ENCODE measurements around the gene KLHL29. TPM values are rescaled to one million over a fixed set of nuclear protein-coding genes. Genes with fewer than 3 reads are reported as not detected.

KLHL29 gene
- total and polyA plus RNA-seq, 5 donors from 2014 or later, result 0.09 to 1.3 (median 0.24) TPM

- no peak for ATAC-seq (ENCODE audit: low read depth in 2 of 2)
- Mint-ChIP-seq H3K4me3 (no peak overlapping the region), H3K27ac (no peak overlapping the region)
These were observed 110.7 kb downstream of the KLHL29 start for GRCh38 chr2:23495661-23496114.

GRCh38 chr2:23496456-23496855 lies 111.5 kb downstream of the KLHL29 start:
- no peak overlapping the region for H3K4me3 ChIP-seq (ENCODE audit: low read depth, low read length)
- Mint-ChIP-seq H3K9me3 (no peaks in the 10 kb centered on the region), H3K27ac (no peak overlapping the region), H3K4me1 (peaks cover 0 to 18% (median 11%) of the 10 kb centered on the region in 4 donors), H3K4me3 (no peak overlapping the region), H3K27me3 (peaks cover 12% of the 10 kb centered on the region), H3K36me3 (no peaks in the 10 kb centered on the region)
- peaks cover 4% of the 10 kb centered on the region for H3K4me1 ChIP-seq (ENCODE audit: control insufficient read depth, insufficient read depth, low read length, poor library complexity, severe bottlenecking)
- no peak for ATAC-seq (ENCODE audit: low read depth in 2 of 2)
- no peaks in the 10 kb centered on the region for H3K9me3 ChIP-seq (ENCODE audit: control insufficient read depth in 2 of 2, low read length in 2 of 2)
- no peak for DNase-seq
- no peaks in the 10 kb centered on the region for H3K27me3 ChIP-seq (ENCODE audit: control insufficient read depth, insufficient read depth, low read length)
- H3K36me3 ChIP-seq (ENCODE audit: control insufficient read depth, insufficient read depth, low read length), result no peaks in the 10 kb centered on the region
- no peak overlapping the region for H3K27ac ChIP-seq (ENCODE audit: insufficient read depth, low read length, poor library complexity, severe bottlenecking)

More at GRCh38 chr2:23495661-23496114, 110.7 kb downstream of the KLHL29 start:
- H3K27ac ChIP-seq (ENCODE audit: insufficient read depth, low read length, poor library complexity, severe bottlenecking), result no peak overlapping the region
- no peaks in the 10 kb centered on the region for H3K27me3 ChIP-seq (ENCODE audit: control insufficient read depth, insufficient read depth, low read length)
- H3K4me1 Mint-ChIP-seq, result peaks cover 0 to 18% (median 11%) of the 10 kb centered on the region in 4 donors
- peaks cover 12% of the 10 kb centered on the region for H3K27me3 Mint-ChIP-seq
- no peaks in the 10 kb centered on the region for H3K36me3 Mint-ChIP-seq
- no peaks in the 10 kb centered on the region for H3K36me3 ChIP-seq (ENCODE audit: control insufficient read depth, insufficient read depth, low read length)
- no peaks in the 10 kb centered on the region for H3K9me3 Mint-ChIP-seq
- H3K4me1 ChIP-seq (ENCODE audit: control insufficient read depth, insufficient read depth, low read length, poor library complexity, severe bottlenecking), result peaks cover 4% of the 10 kb centered on the region
- no peak overlapping the region for H3K4me3 ChIP-seq (ENCODE audit: low read depth, low read length)
- DNase-seq, result no peak
- no peaks in the 10 kb centered on the region for H3K9me3 ChIP-seq (ENCODE audit: control insufficient read depth in 2 of 2, low read length in 2 of 2)

- no peaks in the 10 kb centered on the region for H3K9me3 Mint-ChIP-seq
- Histone ChIP-seq H3K36me3 (ENCODE audit: control insufficient read depth, insufficient read depth, low read length) (no peaks in the 10 kb centered on the region), H3K4me1 (ENCODE audit: control insufficient read depth, insufficient read depth, low read length, poor library complexity, severe bottlenecking) (peaks cover 4% of the 10 kb centered on the region), H3K4me3 (ENCODE audit: low read depth, low read length) (no peak overlapping the region), H3K9me3 (ENCODE audit: control insufficient read depth in 2 of 2, low read length in 2 of 2) (no peaks in the 10 kb centered on the region), H3K27me3 (ENCODE audit: control insufficient read depth, insufficient read depth, low read length) (no peaks in the 10 kb centered on the region), H3K27ac (ENCODE audit: insufficient read depth, low read length, poor library complexity, severe bottlenecking) (no peak overlapping the region)
- peaks cover 0 to 18% (median 11%) of the 10 kb centered on the region in 4 donors for H3K4me1 Mint-ChIP-seq
- no peaks in the 10 kb centered on the region for H3K36me3 Mint-ChIP-seq
- H3K27me3 Mint-ChIP-seq, result peaks cover 9% of the 10 kb centered on the region
- H3K4me3 Mint-ChIP-seq, result peak overlapping the region in 2 of 4 donors; percentile 26 to 75
- ATAC-seq (ENCODE audit: low read depth in 2 of 2) (no peak), DNase-seq (peak in 1 of 3 donors; percentile 82)
- peak overlapping the region in 1 of 3 donors; percentile 27 for H3K27ac Mint-ChIP-seq
These were observed 112.1 kb downstream of the KLHL29 start for GRCh38 chr2:23497063-23497462.

GRCh38 chr2:23497536-23497935 lies 112.6 kb downstream of the KLHL29 start:
- Histone ChIP-seq H3K4me1 (ENCODE audit: control insufficient read depth, insufficient read depth, low read length, poor library complexity, severe bottlenecking) (peaks cover 4% of the 10 kb centered on the region), H3K4me3 (ENCODE audit: low read depth, low read length) (no peak overlapping the region), H3K27ac (ENCODE audit: insufficient read depth, low read length, poor library complexity, severe bottlenecking) (no peak overlapping the region), H3K9me3 (ENCODE audit: control insufficient read depth in 2 of 2, low read length in 2 of 2) (no peaks in the 10 kb centered on the region), H3K36me3 (ENCODE audit: control insufficient read depth, insufficient read depth, low read length) (no peaks in the 10 kb centered on the region), H3K27me3 (ENCODE audit: control insufficient read depth, insufficient read depth, low read length) (no peaks in the 10 kb centered on the region)
- DNase-seq, result no peak
- peaks cover 0 to 18% (median 11%) of the 10 kb centered on the region in 4 donors for H3K4me1 Mint-ChIP-seq
- no peaks in the 10 kb centered on the region for H3K9me3 Mint-ChIP-seq
- H3K27me3 Mint-ChIP-seq, result peaks cover 6% of the 10 kb centered on the region
- H3K27ac Mint-ChIP-seq, result no peak overlapping the region
- no peak for ATAC-seq (ENCODE audit: low read depth in 2 of 2)
- no peaks in the 10 kb centered on the region for H3K36me3 Mint-ChIP-seq
- H3K4me3 Mint-ChIP-seq, result peak overlapping the region in 1 of 4 donors; percentile 26

- Histone ChIP-seq H3K27ac (ENCODE audit: insufficient read depth, low read length, poor library complexity, severe bottlenecking) (no peak overlapping the region), H3K4me3 (ENCODE audit: low read depth, low read length) (no peak overlapping the region), H3K4me1 (ENCODE audit: control insufficient read depth, insufficient read depth, low read length, poor library complexity, severe bottlenecking) (peaks cover 4% of the 10 kb centered on the region), H3K36me3 (ENCODE audit: control insufficient read depth, insufficient read depth, low read length) (no peaks in the 10 kb centered on the region), H3K27me3 (ENCODE audit: control insufficient read depth, insufficient read depth, low read length) (no peaks in the 10 kb centered on the region), H3K9me3 (ENCODE audit: control insufficient read depth in 2 of 2, low read length in 2 of 2) (no peaks in the 10 kb centered on the region)
- Mint-ChIP-seq H3K4me1 (peaks cover 0 to 18% (median 11%) of the 10 kb centered on the region in 4 donors), H3K27me3 (no peaks in the 10 kb centered on the region), H3K9me3 (no peaks in the 10 kb centered on the region), H3K4me3 (no peak overlapping the region), H3K27ac (no peak overlapping the region), H3K36me3 (no peaks in the 10 kb centered on the region)
- no peak for ATAC-seq (ENCODE audit: low read depth in 2 of 2)
- no peak for DNase-seq
These were observed 114.0 kb downstream of the KLHL29 start for GRCh38 chr2:23498943-23499342.

GRCh38 chr2:23499439-23499838 lies 114.5 kb downstream of the KLHL29 start:
- Mint-ChIP-seq H3K36me3 (no peaks in the 10 kb centered on the region), H3K4me1 (peaks cover 0 to 18% (median 11%) of the 10 kb centered on the region in 4 donors), H3K9me3 (no peaks in the 10 kb centered on the region), H3K27me3 (no peaks in the 10 kb centered on the region), H3K4me3 (no peak overlapping the region), H3K27ac (no peak overlapping the region)
- H3K27me3 ChIP-seq (ENCODE audit: control insufficient read depth, insufficient read depth, low read length), result no peaks in the 10 kb centered on the region
- H3K27ac ChIP-seq (ENCODE audit: insufficient read depth, low read length, poor library complexity, severe bottlenecking), result no peak overlapping the region
- H3K4me3 ChIP-seq (ENCODE audit: low read depth, low read length), result no peak overlapping the region
- no peak for ATAC-seq (ENCODE audit: low read depth in 2 of 2)
- peaks cover 4% of the 10 kb centered on the region for H3K4me1 ChIP-seq (ENCODE audit: control insufficient read depth, insufficient read depth, low read length, poor library complexity, severe bottlenecking)
- no peaks in the 10 kb centered on the region for H3K36me3 ChIP-seq (ENCODE audit: control insufficient read depth, insufficient read depth, low read length)
- DNase-seq, result no peak
- no peaks in the 10 kb centered on the region for H3K9me3 ChIP-seq (ENCODE audit: control insufficient read depth in 2 of 2, low read length in 2 of 2)

- ATAC-seq (ENCODE audit: low read depth in 2 of 2) (no peak), DNase-seq (no peak)
- no peaks in the 10 kb centered on the region for H3K36me3 Mint-ChIP-seq
- peaks cover 4% of the 10 kb centered on the region for H3K4me1 ChIP-seq (ENCODE audit: control insufficient read depth, insufficient read depth, low read length, poor library complexity, severe bottlenecking)
- no peaks in the 10 kb centered on the region for H3K27me3 Mint-ChIP-seq
- H3K4me1 Mint-ChIP-seq, result peaks cover 0 to 18% (median 10%) of the 10 kb centered on the region in 4 donors
- H3K9me3 Mint-ChIP-seq, result no peaks in the 10 kb centered on the region
- H3K27ac Mint-ChIP-seq, result no peak overlapping the region
- no peaks in the 10 kb centered on the region for H3K36me3 ChIP-seq (ENCODE audit: control insufficient read depth, insufficient read depth, low read length)
- no peak overlapping the region for H3K4me3 ChIP-seq (ENCODE audit: low read depth, low read length)
- no peak overlapping the region for H3K4me3 Mint-ChIP-seq
- no peaks in the 10 kb centered on the region for H3K27me3 ChIP-seq (ENCODE audit: control insufficient read depth, insufficient read depth, low read length)
- H3K27ac ChIP-seq (ENCODE audit: insufficient read depth, low read length, poor library complexity, severe bottlenecking), result no peak overlapping the region
- H3K9me3 ChIP-seq (ENCODE audit: control insufficient read depth in 2 of 2, low read length in 2 of 2), result no peaks in the 10 kb centered on the region
These were observed 115.9 kb downstream of the KLHL29 start for GRCh38 chr2:23500836-23501235.

- no peaks in the 10 kb centered on the region for H3K9me3 Mint-ChIP-seq
- H3K27ac Mint-ChIP-seq, result no peak overlapping the region
- Histone ChIP-seq H3K36me3 (ENCODE audit: control insufficient read depth, insufficient read depth, low read length) (no peaks in the 10 kb centered on the region), H3K27me3 (ENCODE audit: control insufficient read depth, insufficient read depth, low read length) (no peaks in the 10 kb centered on the region), H3K4me1 (ENCODE audit: control insufficient read depth, insufficient read depth, low read length, poor library complexity, severe bottlenecking) (peaks cover 2% of the 10 kb centered on the region), H3K27ac (ENCODE audit: insufficient read depth, low read length, poor library complexity, severe bottlenecking) (no peak overlapping the region), H3K9me3 (ENCODE audit: control insufficient read depth in 2 of 2, low read length in 2 of 2) (no peaks in the 10 kb centered on the region), H3K4me3 (ENCODE audit: low read depth, low read length) (no peak overlapping the region)
- H3K4me3 Mint-ChIP-seq, result no peak overlapping the region
- no peak for ATAC-seq (ENCODE audit: low read depth in 2 of 2)
- no peaks in the 10 kb centered on the region for H3K36me3 Mint-ChIP-seq
- no peaks in the 10 kb centered on the region for H3K27me3 Mint-ChIP-seq
- no peak for DNase-seq
- H3K4me1 Mint-ChIP-seq, result peaks cover 0 to 8% (median 5%) of the 10 kb centered on the region in 4 donors
These were observed 117.1 kb downstream of the KLHL29 start for GRCh38 chr2:23502096-23502495.
